HG02943 (cell line): ENCODE measurements around the gene SLC16A5.
"Not testable (repeated sequence)": the region's sequence is repeated elsewhere in the genome, so short reads cannot be mapped to it uniquely, and the experiment has no call there.

Experiments used
- ATAC-seq: cut with Tn5 transposase; IDR thresholded peaks from one replicate; pipeline ENCODE4 v1.9.1; 2021; ENCODE audit warnings: mild to moderate bottlenecking, low read depth, moderate library complexity; ENCODE audit not compliant: unreplicated experiment

SLC16A5 gene

GRCh38 chr17:75109046-75109406, 21.3 kb downstream of the SLC16A5 start:
- ATAC-seq: no peak

GRCh38 chr17:75109407-75110233, 21.9 kb downstream of the SLC16A5 start, which contains the start of gene ARMC7:
ARMC7 (plus strand) TSS chr17:75109969; CDS start chr17:75110289, 320 bp downstream.
- ATAC-seq: no peak

GRCh38 chr17:75110234-75110937, 22.6 kb downstream of the SLC16A5 start:
- no peak for ATAC-seq

- no peak for ATAC-seq
Measured at GRCh38 chr17:75111777-75112335, 24.1 kb downstream of the SLC16A5 start.

GRCh38 chr17:75113798-75114551, 26.2 kb downstream of the SLC16A5 start:
- ATAC-seq: no peak

GRCh38 chr17:75114552-75115314, 27.0 kb downstream of the SLC16A5 start:
- ATAC-seq: no peak

- ATAC-seq: no peak
Measured at GRCh38 chr17:75115555-75115954, 27.8 kb downstream of the SLC16A5 start.

GRCh38 chr17:75116737-75117136, 29.0 kb downstream of the SLC16A5 start:
- ATAC-seq: no peak

GRCh38 chr17:75118307-75118706, 30.6 kb downstream of the SLC16A5 start:
- no peak for ATAC-seq

- ATAC-seq: no peak
Measured at GRCh38 chr17:75124041-75124818, 36.5 kb downstream of the SLC16A5 start.

GRCh38 chr17:75124819-75125162, 37.0 kb downstream of the SLC16A5 start:
- no peak for ATAC-seq

- no peak for ATAC-seq
Measured at GRCh38 chr17:75125984-75126383, 38.2 kb downstream of the SLC16A5 start.

GRCh38 chr17:75126954-75127353, 39.2 kb downstream of the SLC16A5 start:
- no peak for ATAC-seq

GRCh38 chr17:75127936-75128335, 40.2 kb downstream of the SLC16A5 start:
- not testable (repeated sequence) for ATAC-seq

GRCh38 chr17:75128694-75129505, 41.1 kb downstream of the SLC16A5 start:
- no peak for ATAC-seq

- no peak for ATAC-seq
Measured at GRCh38 chr17:75129576-75129975, 41.8 kb downstream of the SLC16A5 start.

GRCh38 chr17:75130059-75130631, 42.4 kb downstream of the SLC16A5 start:
- ATAC-seq: no peak

GRCh38 chr17:75130632-75131277, 43.0 kb downstream of the SLC16A5 start:
- ATAC-seq: peak; percentile 14
